Amygdala (tissue), 56 donors: Measurements from ENCODE around the gene RMI2.
"Not testable (repeated sequence)": the region's sequence is repeated elsewhere in the genome, so short reads cannot be mapped to it uniquely, and the experiment has no call there.

ENCODE experiments used
- DNase-seq, 56 donors: peaks; one replicate each; lab custom pipeline; 2025; lab: John Stamatoyannopoulos, UW

Gene RMI2

GRCh38 chr16:11345040-11345862, at the start of gene RMI2:
RMI2 (plus strand) TSS chr16:11345459; CDS start chr16:11345472, 13 bp downstream.
- DNase-seq, result peak; percentile 29 to 95 (median 87)

- no peak for DNase-seq
These were observed 49.6 kb upstream of the RMI2 start for GRCh38 chr16:11295672-11296071.

GRCh38 chr16:11296351-11296705, 48.9 kb upstream of the RMI2 start:
- no peak for DNase-seq

- no peak for DNase-seq
These were observed 48.4 kb upstream of the RMI2 start for GRCh38 chr16:11296706-11297491.

GRCh38 chr16:11297492-11298142, 47.6 kb upstream of the RMI2 start:
- peak in 54 of 56 donors; percentile 4 to 83 (median 57) for DNase-seq

GRCh38 chr16:11298143-11298900, 46.9 kb upstream of the RMI2 start:
- no peak for DNase-seq

GRCh38 chr16:11298950-11299547, 46.2 kb upstream of the RMI2 start:
- DNase-seq, result not testable (repeated sequence)

GRCh38 chr16:11299865-11300559, 45.2 kb upstream of the RMI2 start:
- DNase-seq, result no peak

- no peak for DNase-seq
These were observed 44.7 kb upstream of the RMI2 start for GRCh38 chr16:11300560-11300892.

- DNase-seq, result no peak
These were observed 43.4 kb upstream of the RMI2 start for GRCh38 chr16:11301645-11302501.

GRCh38 chr16:11302977-11303376, 42.3 kb upstream of the RMI2 start:
- DNase-seq, result no peak

GRCh38 chr16:11303405-11304138, 41.7 kb upstream of the RMI2 start:
- peak in 1 of 56 donors; percentile 24 for DNase-seq

GRCh38 chr16:11306381-11306780, 38.9 kb upstream of the RMI2 start:
- DNase-seq, result no peak

- DNase-seq, result no peak
These were observed 38.1 kb upstream of the RMI2 start for GRCh38 chr16:11306997-11307638.

GRCh38 chr16:11307639-11308492, 37.4 kb upstream of the RMI2 start:
- DNase-seq, result no peak

GRCh38 chr16:11308493-11309283, 36.6 kb upstream of the RMI2 start:
- DNase-seq, result no peak
